GM18858 (cell line): ENCODE results near the gene ATF4.

Experiments used
- ATAC-seq: cut with Tn5 transposase; IDR thresholded peaks from one replicate; pipeline ENCODE4 v1.9.1; 2021; ENCODE audit not compliant: unreplicated experiment

Gene ATF4

GRCh38 chr22:39520226-39521105 lies at the start of gene ATF4:
Gene ATF4 (plus strand): TSS chr22:39520562. CDS start chr22:39521446, 884 bp downstream.
- ATAC-seq: peak; percentile 23

GRCh38 chr22:39471381-39472141 lies 48.8 kb upstream of the ATF4 start:
- no peak for ATAC-seq

- no peak for ATAC-seq
These were observed 47.5 kb upstream of the ATF4 start for GRCh38 chr22:39472570-39473556.

- ATAC-seq: no peak
These were observed 46.5 kb upstream of the ATF4 start for GRCh38 chr22:39473851-39474250.

GRCh38 chr22:39474351-39475111 lies 45.8 kb upstream of the ATF4 start:
- no peak for ATAC-seq

- no peak for ATAC-seq
These were observed 45.0 kb upstream of the ATF4 start for GRCh38 chr22:39475337-39475736.

- ATAC-seq: no peak
These were observed 44.5 kb upstream of the ATF4 start for GRCh38 chr22:39475902-39476301.

GRCh38 chr22:39476664-39477063 lies 43.7 kb upstream of the ATF4 start:
- ATAC-seq: no peak

- no peak for ATAC-seq
These were observed 42.8 kb upstream of the ATF4 start for GRCh38 chr22:39477542-39477941.

GRCh38 chr22:39478441-39478850 lies 41.9 kb upstream of the ATF4 start:
- ATAC-seq: no peak

- no peak for ATAC-seq
These were observed 41.1 kb upstream of the ATF4 start for GRCh38 chr22:39479254-39479653.

GRCh38 chr22:39480557-39480956 lies 39.8 kb upstream of the ATF4 start:
- ATAC-seq: no peak

- ATAC-seq: no peak
These were observed 39.3 kb upstream of the ATF4 start for GRCh38 chr22:39481054-39481453.

- ATAC-seq: no peak
These were observed 38.8 kb upstream of the ATF4 start for GRCh38 chr22:39481595-39481994.

GRCh38 chr22:39482768-39483167 lies 37.6 kb upstream of the ATF4 start:
- ATAC-seq: no peak

GRCh38 chr22:39486951-39487825 lies 33.2 kb upstream of the ATF4 start:
- ATAC-seq: no peak

GRCh38 chr22:39487826-39488520 lies 32.4 kb upstream of the ATF4 start:
- ATAC-seq: no peak

GRCh38 chr22:39488563-39489083 lies 31.7 kb upstream of the ATF4 start:
- no peak for ATAC-seq
